Karpas-422 (cell line): ENCODE data around the gene FAM20C. TPM values are rescaled to one million over a fixed set of nuclear protein-coding genes. Genes with fewer than 3 reads are reported as not detected.

Experiments
- DNase-seq: peaks from one replicate; pipeline ENCODE4 v3.0.0-alpha.2; 2015
- H2AFZ ChIP-seq: fragments of 200-600 bp; sonication (generic); 2 replicates; pipeline ENCODE4 v1.6.1; 2014; ENCODE audit warnings: antibody characterized with exemption, low read length, mixed read lengths
- H3K27ac ChIP-seq: fragments of 200-600 bp; sonication (generic); 2 replicates; pipeline ENCODE4 v1.5.1; 2014; ENCODE audit warnings: mild to moderate bottlenecking, low read length, moderate library complexity
- H3K27me3 ChIP-seq: fragments of 200-600 bp; sonication (generic); 2 replicates; pipeline ENCODE4 v1.6.1; 2014; ENCODE audit warnings: low read length, mixed read lengths
- H3K36me3 ChIP-seq: fragments of 200-600 bp; sonication (generic); 2 replicates; pipeline ENCODE4 v1.6.1; 2014; ENCODE audit warnings: low read length, mixed read lengths; ENCODE audit not compliant: insufficient read depth
- H3K4me1 ChIP-seq: fragments of 200-600 bp; sonication (generic); 2 replicates; pipeline ENCODE4 v1.6.1; 2014; ENCODE audit warnings: mild to moderate bottlenecking, low read length, mixed read lengths
- H3K4me2 ChIP-seq: fragments of 200-600 bp; sonication (generic); 2 replicates; pipeline ENCODE4 v1.6.1; 2014; ENCODE audit warnings: low read length, low read depth, mild to moderate bottlenecking; ENCODE audit not compliant: poor library complexity, severe bottlenecking
- H3K4me3 ChIP-seq: fragments of 200-600 bp; sonication (generic); 2 replicates; pipeline ENCODE4 v1.5.1; 2014; ENCODE audit warnings: mild to moderate bottlenecking, antibody characterized with exemption, low read length, mixed read lengths
- H3K79me2 ChIP-seq: fragments of 200-600 bp; sonication (generic); 2 replicates; pipeline ENCODE4 v1.6.1; 2014; ENCODE audit warnings: mild to moderate bottlenecking, low read length, mixed read lengths
- H3K9ac ChIP-seq: fragments of 200-600 bp; sonication (generic); 2 replicates; pipeline ENCODE4 v1.6.0; 2014; ENCODE audit warnings: low read length
- H3K9me2 ChIP-seq: fragments of 200-600 bp; sonication (generic), shearing (Covaris generic); replicated peaks from 2 replicates; pipeline ENCODE4 v1.6.0; 2014; ENCODE audit warnings: mild to moderate bottlenecking, low read length, moderate library complexity; ENCODE audit not compliant: insufficient read depth
- H3K9me3 ChIP-seq: fragments of 300-700, 200-600 bp; sonication (generic); 2 replicates; pipeline ENCODE4 v1.6.1; 2014; ENCODE audit warnings: low read length, mixed read lengths
- H4K20me1 ChIP-seq: fragments of 200-600 bp; sonication (generic); 2 replicates; pipeline ENCODE4 v1.6.1; 2014; ENCODE audit warnings: mild to moderate bottlenecking, antibody characterized with exemption, low read length, low read depth; ENCODE audit not compliant: insufficient read depth
- total RNA-seq: library from RNA; depleted of rRNA; stranded (reverse); fragments of >200 nt; shearing (Covaris generic); gene quantifications from 2 replicates; pipeline ENCODE4 v1.2.3, GENCODE V29; 2014; ENCODE audit warnings: low replicate concordance

Gene FAM20C
- total RNA-seq, 1 experiment from 2014 or later = not detected

- no peaks in the 10 kb centered on the region for H3K9me2 ChIP-seq
- H2AFZ ChIP-seq = no peak overlapping the region
- H3K36me3 ChIP-seq = no peaks in the 10 kb centered on the region
- H3K79me2 ChIP-seq = no peaks in the 10 kb centered on the region
- H4K20me1 ChIP-seq = no peaks in the 10 kb centered on the region
- no peaks in the 10 kb centered on the region for H3K27me3 ChIP-seq
- H3K4me2 ChIP-seq = no peak overlapping the region
- H3K4me1 ChIP-seq = no peaks in the 10 kb centered on the region
- no peak for DNase-seq
- H3K9me3 ChIP-seq = no peaks in the 10 kb centered on the region
- no peak overlapping the region for H3K27ac ChIP-seq
- no peak overlapping the region for H3K9ac ChIP-seq
- H3K4me3 ChIP-seq = no peak overlapping the region
Observed at GRCh38 chr7:156111-157007, 36.0 kb upstream of the FAM20C start.

GRCh38 chr7:157008-157310, 35.4 kb upstream of the FAM20C start:
- Histone ChIP-seq H3K4me2 (no peak overlapping the region), H3K27ac (no peak overlapping the region), H3K4me3 (no peak overlapping the region), H3K9me2 (no peaks in the 10 kb centered on the region), H3K27me3 (no peaks in the 10 kb centered on the region), H3K9ac (no peak overlapping the region), H2AFZ (no peak overlapping the region), H4K20me1 (no peaks in the 10 kb centered on the region), H3K79me2 (no peaks in the 10 kb centered on the region), H3K36me3 (no peaks in the 10 kb centered on the region), H3K4me1 (no peaks in the 10 kb centered on the region), H3K9me3 (no peaks in the 10 kb centered on the region)
- no peak for DNase-seq

- H3K9me2 ChIP-seq = no peaks in the 10 kb centered on the region
- H3K27ac ChIP-seq = no peak overlapping the region
- H3K79me2 ChIP-seq = no peaks in the 10 kb centered on the region
- no peaks in the 10 kb centered on the region for H4K20me1 ChIP-seq
- no peaks in the 10 kb centered on the region for H3K4me1 ChIP-seq
- no peak overlapping the region for H3K9ac ChIP-seq
- DNase-seq = no peak
- no peaks in the 10 kb centered on the region for H3K9me3 ChIP-seq
- H3K27me3 ChIP-seq = no peaks in the 10 kb centered on the region
- no peaks in the 10 kb centered on the region for H3K36me3 ChIP-seq
- no peak overlapping the region for H3K4me3 ChIP-seq
- no peak overlapping the region for H3K4me2 ChIP-seq
- H2AFZ ChIP-seq = no peak overlapping the region
Observed at GRCh38 chr7:157771-158625, 34.4 kb upstream of the FAM20C start.

- no peak overlapping the region for H3K9ac ChIP-seq
- no peaks in the 10 kb centered on the region for H3K9me3 ChIP-seq
- DNase-seq = no peak
- no peaks in the 10 kb centered on the region for H3K36me3 ChIP-seq
- no peaks in the 10 kb centered on the region for H3K79me2 ChIP-seq
- H4K20me1 ChIP-seq = no peaks in the 10 kb centered on the region
- no peaks in the 10 kb centered on the region for H3K9me2 ChIP-seq
- H3K4me3 ChIP-seq = no peak overlapping the region
- no peak overlapping the region for H3K27ac ChIP-seq
- H2AFZ ChIP-seq = no peak overlapping the region
- no peaks in the 10 kb centered on the region for H3K27me3 ChIP-seq
- no peaks in the 10 kb centered on the region for H3K4me1 ChIP-seq
- no peak overlapping the region for H3K4me2 ChIP-seq
Observed at GRCh38 chr7:158771-159170, 33.6 kb upstream of the FAM20C start.

GRCh38 chr7:159370-160270, 32.8 kb upstream of the FAM20C start:
- Histone ChIP-seq H3K9ac (no peak overlapping the region), H3K4me1 (no peaks in the 10 kb centered on the region), H3K27me3 (no peaks in the 10 kb centered on the region), H3K79me2 (no peaks in the 10 kb centered on the region), H3K9me2 (no peaks in the 10 kb centered on the region), H2AFZ (no peak overlapping the region), H3K4me2 (no peak overlapping the region), H3K4me3 (no peak overlapping the region), H4K20me1 (no peaks in the 10 kb centered on the region), H3K9me3 (no peaks in the 10 kb centered on the region), H3K36me3 (no peaks in the 10 kb centered on the region), H3K27ac (no peak overlapping the region)
- DNase-seq = no peak

GRCh38 chr7:160958-161725, 31.2 kb upstream of the FAM20C start:
- no peak overlapping the region for H3K27ac ChIP-seq
- DNase-seq = no peak
- H3K9me2 ChIP-seq = no peaks in the 10 kb centered on the region
- no peaks in the 10 kb centered on the region for H3K27me3 ChIP-seq
- H3K36me3 ChIP-seq = no peaks in the 10 kb centered on the region
- H3K79me2 ChIP-seq = no peaks in the 10 kb centered on the region
- H3K9me3 ChIP-seq = no peaks in the 10 kb centered on the region
- H3K4me2 ChIP-seq = no peak overlapping the region
- no peaks in the 10 kb centered on the region for H4K20me1 ChIP-seq
- no peak overlapping the region for H3K9ac ChIP-seq
- no peaks in the 10 kb centered on the region for H3K4me1 ChIP-seq
- no peak overlapping the region for H2AFZ ChIP-seq
- H3K4me3 ChIP-seq = no peak overlapping the region

GRCh38 chr7:162632-163297, 29.6 kb upstream of the FAM20C start:
- Histone ChIP-seq H3K9me2 (no peaks in the 10 kb centered on the region), H2AFZ (no peak overlapping the region), H4K20me1 (no peaks in the 10 kb centered on the region), H3K79me2 (no peaks in the 10 kb centered on the region), H3K27ac (no peak overlapping the region), H3K4me3 (no peak overlapping the region), H3K4me1 (no peaks in the 10 kb centered on the region), H3K36me3 (no peaks in the 10 kb centered on the region), H3K27me3 (no peaks in the 10 kb centered on the region), H3K9me3 (no peaks in the 10 kb centered on the region), H3K9ac (no peak overlapping the region), H3K4me2 (no peak overlapping the region)
- DNase-seq = no peak
